ENCODE data around the gene EWSR1.

- TF ChIP-seq MXI1 (IDR thresholded peaks at IDR 0.05; ENCODE audit: borderline replicate concordance, low read depth, low read length) (no peak), SMC3 (IDR thresholded peaks at IDR 0.05; ENCODE audit: low read depth, low read length) (no peak), CTCF (conservative IDR thresholded peaks at IDR 0.05; ENCODE audit: low read depth, low read length) (no peak), POLR2A (IDR thresholded peaks at IDR 0.05; ENCODE audit: low read depth, low read length) (no peak)
Measured at GRCh38 chr22:29344137-29344536, 76.1 kb downstream of the EWSR1 start.

Data from IMR-90 (cell line).